Stimulated activated CD8-positive, alpha-beta memory T cell treated with anti-CD3 and anti-CD28 coated beads, Interleukin-2, amount 100 ng/mL, for 48 hours (primary cell): ENCODE results near the gene EPB41L4B.
"Not testable (repeated sequence)": the region's sequence is repeated elsewhere in the genome, so short reads cannot be mapped to it uniquely, and the experiment has no call there.

Experiments
- DNase-seq, 2 donors: peaks; one replicate each; pipeline ENCODE4 v3.0.0-alpha.2; 2020; ENCODE audit warnings: low read depth in 2 of 2

The EPB41L4B gene

GRCh38 chr9:109297899-109298298 lies 23.0 kb downstream of the EPB41L4B start:
- no peak for DNase-seq

- no peak for DNase-seq
These were observed 25.4 kb downstream of the EPB41L4B start for GRCh38 chr9:109295221-109296130.

- DNase-seq = no peak
These were observed 30.5 kb downstream of the EPB41L4B start for GRCh38 chr9:109290385-109290784.

GRCh38 chr9:109289931-109290330 lies 30.9 kb downstream of the EPB41L4B start:
- no peak for DNase-seq

GRCh38 chr9:109289186-109289585 lies 31.7 kb downstream of the EPB41L4B start:
- no peak for DNase-seq

- DNase-seq = no peak
These were observed 33.9 kb downstream of the EPB41L4B start for GRCh38 chr9:109286981-109287380.

- DNase-seq = no peak
These were observed 34.3 kb downstream of the EPB41L4B start for GRCh38 chr9:109286571-109286977.

- not testable (repeated sequence) for DNase-seq
These were observed 37.2 kb downstream of the EPB41L4B start for GRCh38 chr9:109283672-109284071.

- DNase-seq = no peak
These were observed 37.8 kb downstream of the EPB41L4B start for GRCh38 chr9:109283012-109283411.

GRCh38 chr9:109282302-109282701 lies 38.6 kb downstream of the EPB41L4B start:
- no peak for DNase-seq

GRCh38 chr9:109281518-109281917 lies 39.3 kb downstream of the EPB41L4B start:
- no peak for DNase-seq

GRCh38 chr9:109278848-109279247 lies 42.0 kb downstream of the EPB41L4B start:
- no peak for DNase-seq

- no peak for DNase-seq
These were observed 42.6 kb downstream of the EPB41L4B start for GRCh38 chr9:109278216-109278615.

- no peak for DNase-seq
These were observed 43.4 kb downstream of the EPB41L4B start for GRCh38 chr9:109277451-109277850.

GRCh38 chr9:109276469-109277440 lies 44.1 kb downstream of the EPB41L4B start:
- no peak for DNase-seq

- no peak for DNase-seq
These were observed 45.8 kb downstream of the EPB41L4B start for GRCh38 chr9:109274884-109275730.

- no peak for DNase-seq
These were observed 47.0 kb downstream of the EPB41L4B start for GRCh38 chr9:109273869-109274268.

GRCh38 chr9:109272745-109273144 lies 48.1 kb downstream of the EPB41L4B start:
- DNase-seq = no peak

- no peak for DNase-seq
These were observed 48.8 kb downstream of the EPB41L4B start for GRCh38 chr9:109272045-109272444.

GRCh38 chr9:109270971-109271925 lies 49.6 kb downstream of the EPB41L4B start:
- no peak for DNase-seq
